PC-3 (cell line): Measurements from ENCODE around the gene CD180. TPM values are rescaled to one million over a fixed set of nuclear protein-coding genes. Genes with fewer than 3 reads are reported as not detected.

ENCODE experiments used
- ATAC-seq: fragments of 200-7000 bp; cut with Tn5 transposase; 2 replicates; pipeline ENCODE4 v1.9.1; 2020; ENCODE audit warnings: mild to moderate bottlenecking, moderate library complexity
- BruUV-seq: library from RNA; stranded (reverse); fragments of 400-500 nt; replicated peaks from 2 replicates; lab custom pipeline; 2021; lab: Mats Ljungman, UMichigan
- CTCF ChIA-PET: fragments of 300-600 bp; sonication (Branson Sonifier 250); formaldehyde crosslinking; loops from one replicate; lab custom pipeline; 2022; ENCODE audit warnings: antibody characterized with exemption; lab: Charles Lee
- POLR2A ChIA-PET: fragments of 300-600 bp; sonication (Branson Sonifier 250); formaldehyde crosslinking; loops from one replicate; lab custom pipeline; 2022; ENCODE audit warnings: antibody characterized with exemption; ENCODE audit not compliant: unreplicated experiment; lab: Charles Lee
- DNase-seq: peaks from one replicate; pipeline ENCODE4 v3.0.0-alpha.2; 2015
- H2AFZ ChIP-seq: fragments of 300-600 bp; sonication (generic); 2 replicates; pipeline ENCODE4 v1.6.0; 2016; ENCODE audit warnings: antibody characterized with exemption, low read length
- H3F3A ChIP-seq: fragments of 300-600 bp; sonication (generic); one replicate; pipeline ENCODE4 v1.6.0; 2017; ENCODE audit warnings: antibody characterized with exemption, low read length, control low read depth, mild to moderate bottlenecking; ENCODE audit not compliant: unreplicated experiment
- H3K27ac ChIP-seq: fragments of 300-600 bp; sonication (generic); 2 replicates; pipeline ENCODE4 v1.5.1; 2016; ENCODE audit warnings: mild to moderate bottlenecking, low read length
- H3K27me3 ChIP-seq: fragments of 300-600 bp; sonication (generic); 2 replicates; pipeline ENCODE4 v1.6.1; 2016; ENCODE audit warnings: low read length, mixed read lengths
- H3K36me3 ChIP-seq: fragments of 300-600 bp; sonication (generic); 2 replicates; pipeline ENCODE4 v1.6.1; 2016; ENCODE audit warnings: low read depth, mixed run types, low read length, mixed read lengths
- H3K4me1 ChIP-seq: fragments of 300-600 bp; sonication (generic); 2 replicates; pipeline ENCODE4 v1.5.1; 2016; ENCODE audit warnings: low read length; ENCODE audit not compliant: insufficient read depth
- H3K4me2 ChIP-seq: fragments of 300-600 bp; sonication (generic); 2 replicates; pipeline ENCODE4 v1.6.0; 2016; ENCODE audit warnings: low read length
- H3K4me3 ChIP-seq: fragments of 300-600 bp; sonication (generic); 2 replicates; pipeline ENCODE4 v1.5.1; 2016; ENCODE audit warnings: mild to moderate bottlenecking, low read length, mixed read lengths
- H3K79me2 ChIP-seq: fragments of 300-600 bp; sonication (generic); 2 replicates; pipeline ENCODE4 v1.6.1; 2017; ENCODE audit warnings: low read length, mixed read lengths
- H3K9ac ChIP-seq: fragments of 300-600 bp; sonication (generic); 2 replicates; pipeline ENCODE4 v1.6.0; 2016; ENCODE audit warnings: mild to moderate bottlenecking, low read length
- H3K9me2 ChIP-seq: fragments of 300-600 bp; sonication (generic); replicated peaks from 2 replicates; pipeline ENCODE4 v1.6.1; 2016; ENCODE audit warnings: mixed run types, low read length, mixed read lengths
- H3K9me3 ChIP-seq: fragments of 300-600 bp; sonication (generic); 2 replicates; pipeline ENCODE4 v1.6.1; 2016; ENCODE audit warnings: low read length, mixed read lengths
- H4K20me1 ChIP-seq: fragments of 300-600 bp; sonication (generic); 2 replicates; pipeline ENCODE4 v1.6.1; 2016; ENCODE audit warnings: low read length, mixed read lengths
- CTCF ChIP-seq: fragments of 300-600 bp; sonication (generic); conservative IDR thresholded peaks from 2 replicates; pipeline ENCODE4 v1.5.1; 2017; ENCODE audit warnings: antibody characterized with exemption, low read depth, mild to moderate bottlenecking, low read length
- EZH2 ChIP-seq: fragments of 300-600 bp; sonication (generic); IDR thresholded peaks from one replicate; pipeline ENCODE4 v1.6.1; 2017; ENCODE audit warnings: antibody characterized with exemption, mild to moderate bottlenecking, low read length; ENCODE audit not compliant: unreplicated experiment
- EZH2phosphoT487 ChIP-seq: fragments of 300-600 bp; sonication (generic); IDR thresholded peaks from 2 replicates; pipeline ENCODE4 v1.6.1; 2018; ENCODE audit warnings: mild to moderate bottlenecking, antibody characterized with exemption, low read length, borderline replicate concordance
- intact Hi-C: fragments of 100-400 bp; cut with micrococcal nuclease; formaldehyde crosslinking; loops from 2 replicates; pipeline ENCODE4 v1.9.0; 2023
- total RNA-seq: library from RNA; depleted of rRNA; stranded (reverse); fragments of >200 nt; gene quantifications from 2 replicates; pipeline ENCODE4 v1.2.3, GENCODE V29; 2014

The CD180 gene
- total RNA-seq, 1 experiment from 2014 or later, result not detected

GRCh38 chr5:67139030-67139429, 57.6 kb downstream of the CD180 start:
- no peaks in the 10 kb centered on the region for H4K20me1 ChIP-seq
- no peak overlapping the region for H3K4me2 ChIP-seq
- no peak overlapping the region for H3K4me3 ChIP-seq
- TF ChIP-seq CTCF (no peak), EZH2 (no peak), EZH2phosphoT487 (no peak)
- no peak overlapping the region for H2AFZ ChIP-seq
- H3K9me3 ChIP-seq, result no peaks in the 10 kb centered on the region
- H3K9ac ChIP-seq, result no peak overlapping the region
- POLR2A ChIA-PET, result no interaction called here
- no peaks in the 10 kb centered on the region for H3F3A ChIP-seq
- CTCF ChIA-PET, result no interaction called here
- ATAC-seq, result no peak
- no peak overlapping the region for H3K27ac ChIP-seq
- peaks cover 9% of the 10 kb centered on the region for H3K36me3 ChIP-seq
- no peaks in the 10 kb centered on the region for H3K27me3 ChIP-seq
- no TSS peak for BruUV-seq
- no peak for DNase-seq
- no peaks in the 10 kb centered on the region for H3K9me2 ChIP-seq
- H3K79me2 ChIP-seq, result no peaks in the 10 kb centered on the region
- intact Hi-C loops, result no loop called here
- no peaks in the 10 kb centered on the region for H3K4me1 ChIP-seq

GRCh38 chr5:67135381-67135984, 61.1 kb downstream of the CD180 start:
- Histone ChIP-seq H3K79me2 (no peaks in the 10 kb centered on the region), H3K4me1 (no peaks in the 10 kb centered on the region), H3K9me2 (no peaks in the 10 kb centered on the region), H3F3A (no peaks in the 10 kb centered on the region), H3K4me3 (no peak overlapping the region), H4K20me1 (no peaks in the 10 kb centered on the region), H3K27me3 (no peaks in the 10 kb centered on the region), H3K9me3 (no peaks in the 10 kb centered on the region), H3K36me3 (no peaks in the 10 kb centered on the region), H3K4me2 (no peak overlapping the region), H2AFZ (no peak overlapping the region), H3K9ac (no peak overlapping the region), H3K27ac (no peak overlapping the region)
- TF ChIP-seq EZH2 (no peak), CTCF (no peak), EZH2phosphoT487 (no peak)
- POLR2A ChIA-PET, result interaction anchor here (0.5 kb wide), 1 partner anchor 121 kb away, joined by 4 read pairs; no protein-coding TSS in a partner anchor
- intact Hi-C loops, result no loop called here
- no TSS peak for BruUV-seq
- CTCF ChIA-PET, result no interaction called here
- ATAC-seq, result no peak
- no peak for DNase-seq

GRCh38 chr5:67133776-67134175, 62.8 kb downstream of the CD180 start:
- no peaks in the 10 kb centered on the region for H3K9me3 ChIP-seq
- H3K4me2 ChIP-seq, result no peak overlapping the region
- H3K27me3 ChIP-seq, result no peaks in the 10 kb centered on the region
- H3K9me2 ChIP-seq, result no peaks in the 10 kb centered on the region
- no peaks in the 10 kb centered on the region for H3K79me2 ChIP-seq
- H3K4me3 ChIP-seq, result no peak overlapping the region
- ATAC-seq (no peak), DNase-seq (no peak)
- BruUV-seq, result no TSS peak
- no peak overlapping the region for H3K27ac ChIP-seq
- no peak for TF ChIP-seq EZH2
- TF ChIP-seq CTCF, result no peak
- TF ChIP-seq EZH2phosphoT487, result no peak
- CTCF ChIA-PET, result no interaction called here
- POLR2A ChIA-PET, result no interaction called here
- no peak overlapping the region for H2AFZ ChIP-seq
- H3K9ac ChIP-seq, result no peak overlapping the region
- no peaks in the 10 kb centered on the region for H3K4me1 ChIP-seq
- no peaks in the 10 kb centered on the region for H3F3A ChIP-seq
- intact Hi-C loops, result no loop called here
- H4K20me1 ChIP-seq, result no peaks in the 10 kb centered on the region
- no peaks in the 10 kb centered on the region for H3K36me3 ChIP-seq
